NCI-H748 treated with DMSO at 0.1 percent for 48 hours (cell line): ENCODE data around the gene RHPN2.

ENCODE experiments used
- DNase-seq: peaks from one replicate; lab custom pipeline; 2025; lab: John Stamatoyannopoulos, UW

The RHPN2 gene

DNA sequence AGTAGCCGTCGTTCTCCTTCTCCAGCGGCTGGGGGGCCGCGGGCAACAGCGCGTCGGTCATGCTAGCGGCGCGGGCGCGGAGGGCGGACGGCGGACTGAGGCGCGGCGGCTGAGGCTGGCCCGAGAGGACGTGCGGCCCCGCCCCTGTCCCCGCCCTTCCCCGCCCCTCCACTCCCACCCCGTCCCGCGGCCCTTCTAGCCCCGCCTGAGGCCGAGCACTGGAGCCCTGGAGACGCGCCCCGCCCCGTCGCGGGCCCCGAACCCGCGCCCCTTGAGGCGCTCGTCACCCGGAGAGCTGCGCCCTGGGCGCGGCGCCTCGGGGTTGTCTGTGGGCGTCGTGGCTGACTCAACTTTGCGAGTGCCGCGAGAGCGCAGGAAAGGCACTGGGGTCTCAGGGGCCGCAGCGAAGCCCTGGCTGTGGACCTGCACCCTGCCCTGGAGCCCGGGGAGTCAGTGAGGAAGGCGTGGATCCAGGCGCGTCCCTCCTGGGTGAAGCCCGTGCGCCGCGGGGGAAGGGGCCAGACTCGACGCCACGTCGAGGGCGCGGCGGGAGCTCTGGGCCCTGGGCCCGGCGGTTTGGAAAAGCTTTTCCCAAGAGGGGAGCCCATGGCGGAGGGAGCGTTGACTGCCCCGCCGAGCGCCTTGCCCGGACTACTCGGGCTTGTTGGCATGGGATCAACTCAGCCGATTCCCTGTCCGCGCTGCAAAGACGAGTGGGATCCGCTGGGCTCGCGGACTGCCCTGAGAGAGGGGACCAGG is at the start of gene RHPN2:
TSS of gene RHPN2 (minus strand) at position 97 of the 759 bp plus-strand sequence. CDS start at position 61, 36 bp downstream.
- DNase-seq: peak; percentile 49

DNA sequence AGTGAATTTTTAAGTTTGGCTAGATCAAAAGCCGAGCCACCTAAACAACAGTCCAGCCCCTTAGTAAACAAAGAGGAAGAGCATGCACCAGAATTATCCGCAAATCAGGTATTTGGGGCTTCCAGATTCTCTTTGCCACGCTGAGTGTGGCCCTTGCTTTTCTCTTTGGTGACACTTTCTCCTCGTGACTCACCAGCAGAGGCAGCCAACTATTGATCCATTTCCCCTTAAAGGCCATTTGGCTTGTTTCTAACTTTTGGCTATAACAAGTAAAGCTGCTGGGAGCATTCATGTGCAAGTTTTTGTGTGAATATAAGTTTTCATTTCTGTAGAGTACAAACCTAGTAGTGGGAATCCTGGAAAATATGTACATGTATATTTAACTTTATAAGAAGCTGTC is 49.6 kb upstream of the RHPN2 start:
- no peak for DNase-seq

DNA sequence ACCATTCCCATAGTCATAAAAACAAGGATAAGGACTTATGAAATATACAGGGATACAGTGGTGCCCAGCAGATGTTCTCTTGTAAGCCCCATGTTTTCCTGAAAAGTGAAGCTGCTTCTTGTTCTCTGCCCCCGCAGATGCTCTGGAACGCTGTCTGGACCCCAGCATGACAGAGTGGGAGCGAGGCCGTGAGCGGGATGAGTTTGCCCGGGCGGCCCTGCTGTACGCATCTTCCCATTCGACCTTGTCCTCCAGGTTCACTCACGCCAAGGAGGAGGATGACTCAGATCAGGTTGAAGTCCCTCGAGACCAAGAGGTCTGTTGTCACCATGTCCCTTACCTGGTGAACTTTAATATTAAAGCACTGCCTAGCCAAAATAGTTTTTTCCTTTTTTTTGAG is 46.9 kb upstream of the RHPN2 start:
- DNase-seq: no peak

DNA sequence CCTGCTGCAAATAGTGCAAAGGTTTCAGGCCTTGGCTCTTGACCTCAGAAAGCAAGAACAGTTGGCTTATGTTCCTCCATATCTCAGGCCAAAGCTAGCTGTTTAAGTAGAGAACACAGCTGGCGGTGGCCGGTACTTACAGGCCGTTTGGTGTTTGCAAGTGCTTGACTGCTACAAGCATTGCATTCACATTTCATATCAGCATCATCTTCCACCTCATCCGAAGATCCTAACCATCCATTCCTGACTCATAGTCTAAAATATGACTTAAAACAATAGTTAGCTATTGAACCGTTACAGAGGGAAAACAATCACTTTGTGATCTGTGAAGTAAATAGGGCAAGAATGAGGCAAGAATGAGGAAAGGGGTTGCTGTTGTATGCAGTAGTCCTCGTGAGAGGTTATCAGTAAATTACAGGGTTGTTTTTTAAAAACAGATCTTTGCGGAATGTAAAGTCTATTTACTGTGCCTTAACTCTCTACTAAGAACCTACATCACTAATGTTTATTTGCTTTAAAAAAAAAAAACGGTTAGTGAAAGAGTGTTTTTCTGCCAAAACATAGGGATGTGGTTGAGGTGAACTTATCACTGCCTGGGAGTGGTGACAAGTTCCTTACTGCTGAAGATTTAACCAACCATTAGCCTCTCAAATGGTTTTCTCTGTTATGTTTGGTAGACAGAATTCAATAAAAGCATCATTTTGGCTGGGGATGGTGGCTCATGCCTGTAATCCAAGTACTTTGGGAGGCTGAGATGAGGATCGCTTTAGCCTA is 45.6 kb upstream of the RHPN2 start:
- DNase-seq: no peak

DNA sequence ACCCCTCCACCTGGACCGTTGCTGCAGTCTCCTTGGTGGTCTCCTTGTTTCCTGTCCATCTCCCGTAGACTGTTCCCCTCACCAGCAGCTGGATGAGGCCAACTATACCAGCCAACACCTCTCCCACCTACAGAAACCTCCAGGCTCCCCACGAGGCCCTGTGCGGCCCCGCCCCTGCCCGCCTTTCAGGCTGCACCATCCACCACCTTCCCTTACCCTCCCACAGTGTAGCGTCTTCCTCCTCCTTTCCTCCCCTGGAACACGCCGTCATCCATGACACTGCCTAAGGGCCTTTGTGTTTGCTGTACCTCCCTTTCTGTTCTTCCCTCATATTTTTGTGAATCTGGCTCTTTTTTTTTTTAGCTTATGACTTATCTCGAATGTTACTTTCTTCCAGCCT is 43.5 kb upstream of the RHPN2 start:
- no peak for DNase-seq

DNA sequence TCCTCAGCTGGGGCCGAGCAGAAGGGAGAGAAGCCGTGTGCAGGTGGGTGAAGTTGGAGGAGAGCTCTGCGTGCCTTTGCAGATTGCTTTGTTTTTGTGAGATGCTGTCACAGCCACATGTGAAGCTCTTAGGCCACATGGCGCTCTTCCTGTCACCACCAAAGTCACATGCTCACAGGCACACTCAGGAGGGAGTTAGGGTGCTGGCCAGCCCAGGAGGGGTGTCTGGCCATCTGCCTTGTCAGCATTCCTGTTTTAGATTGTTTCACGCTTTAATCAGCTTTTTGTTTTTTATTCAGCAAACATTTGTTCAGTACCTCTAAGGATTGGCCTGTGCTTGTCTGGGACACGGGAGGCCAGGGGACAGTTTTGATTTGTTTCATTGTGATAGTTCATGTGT is 38.2 kb upstream of the RHPN2 start:
- no peak for DNase-seq

DNA sequence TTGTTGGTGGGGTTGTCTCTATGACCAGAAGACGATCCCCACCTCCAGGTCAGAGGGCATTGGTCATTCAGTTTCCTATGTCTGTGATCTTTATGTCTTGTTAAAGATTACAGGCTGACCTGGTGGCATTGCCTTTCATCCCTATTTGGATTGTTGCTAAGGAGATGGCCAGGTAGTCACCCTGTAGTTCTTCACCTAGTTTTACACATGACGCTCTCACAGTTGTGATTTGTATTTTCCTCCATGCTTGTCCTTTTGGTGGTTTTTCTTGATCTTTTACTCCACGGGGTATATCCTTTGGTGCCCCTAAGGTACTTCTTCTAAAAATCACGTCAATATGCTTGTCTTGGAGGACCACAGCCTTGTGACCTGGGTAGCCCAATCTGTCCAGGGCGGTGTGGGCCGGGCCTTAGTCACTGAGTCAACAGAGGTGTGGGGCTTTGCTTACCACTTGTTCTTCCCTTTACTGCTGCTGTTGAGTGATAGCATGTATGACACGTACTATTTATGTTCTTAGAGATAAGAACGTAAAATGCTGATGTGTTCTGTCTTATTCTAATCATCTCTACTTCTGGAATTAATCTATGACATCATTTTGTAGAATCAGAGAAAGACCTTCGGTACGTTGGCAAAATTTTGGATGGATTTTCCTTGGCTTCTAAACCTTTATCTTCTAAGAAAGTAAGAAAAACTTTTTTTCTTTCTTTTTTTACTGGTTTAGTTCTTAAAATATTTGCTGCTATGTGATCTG is 36.4 kb upstream of the RHPN2 start:
- no peak for DNase-seq

DNA sequence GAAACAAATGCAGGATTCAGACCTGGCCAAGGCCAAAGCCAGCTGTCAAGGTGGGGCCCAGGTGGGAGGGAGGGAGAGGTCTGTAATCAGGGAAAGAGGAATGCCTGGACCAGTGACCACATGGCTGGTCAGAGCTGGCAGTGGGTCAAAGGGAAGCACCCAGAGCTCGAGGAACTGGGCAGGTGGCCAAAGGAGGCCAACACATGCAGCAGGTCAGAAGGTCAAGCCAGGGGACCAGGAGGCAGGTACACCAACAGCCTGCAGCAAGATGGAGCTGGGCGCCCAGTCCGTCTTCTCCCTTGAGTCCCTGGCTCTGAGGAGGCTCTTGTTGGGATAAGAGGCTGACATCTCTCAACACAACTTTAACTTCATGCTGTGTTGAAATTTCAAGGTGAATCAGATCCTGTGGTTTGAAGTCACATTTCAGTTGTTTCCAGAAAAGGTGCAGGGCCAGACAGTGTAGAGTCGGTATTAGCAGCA is 33.4 kb upstream of the RHPN2 start:
- DNase-seq: no peak

DNA sequence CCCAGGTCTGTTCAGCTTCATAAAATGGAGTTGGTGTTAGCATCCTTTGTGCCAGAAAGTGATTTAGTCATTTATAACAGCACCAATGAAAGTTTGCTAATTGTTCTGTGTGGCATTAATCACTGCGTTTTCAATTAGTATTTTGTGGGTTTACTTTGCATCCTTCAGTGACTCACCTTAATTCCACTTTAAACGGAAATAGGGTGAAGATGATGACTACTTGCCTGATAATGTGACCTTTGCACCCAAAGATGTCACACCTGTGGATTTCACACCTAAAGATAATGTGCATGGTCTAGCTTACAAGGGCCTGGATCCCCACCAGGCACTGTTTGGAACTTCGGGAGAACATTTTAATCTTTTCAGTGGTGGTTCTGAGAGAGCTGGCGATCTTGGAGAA is 31.3 kb upstream of the RHPN2 start:
- no peak for DNase-seq

DNA sequence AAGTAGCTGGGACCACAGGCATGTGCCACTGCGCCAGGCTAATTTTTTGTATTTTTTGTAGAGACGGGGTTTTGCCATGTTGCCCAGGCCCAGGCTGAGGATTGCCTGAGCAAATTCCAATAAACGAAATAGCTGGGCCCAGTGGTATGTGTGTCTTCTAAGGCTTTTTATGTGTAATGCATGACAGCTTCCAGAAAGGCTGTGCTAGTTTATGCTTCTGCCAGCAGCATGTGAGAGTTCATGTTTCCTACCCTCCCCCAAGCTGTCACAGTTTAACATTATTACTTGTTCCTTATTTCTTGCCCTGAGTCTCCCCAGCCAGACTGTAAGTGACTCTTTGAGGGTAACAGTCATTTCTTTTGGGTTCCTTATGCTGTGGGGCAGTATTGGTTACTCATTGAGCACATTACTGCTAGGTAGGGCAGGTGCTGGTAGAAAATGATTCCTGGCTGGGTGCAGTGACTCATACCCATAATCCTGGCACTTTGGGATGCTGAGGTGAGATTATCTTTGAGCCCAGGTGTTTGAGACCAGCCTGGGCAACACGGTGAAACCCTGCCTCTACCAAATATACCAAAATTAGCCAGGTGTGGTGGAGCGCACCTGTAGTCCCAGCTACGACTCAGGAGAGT is 29.9 kb upstream of the RHPN2 start:
- no peak for DNase-seq

DNA sequence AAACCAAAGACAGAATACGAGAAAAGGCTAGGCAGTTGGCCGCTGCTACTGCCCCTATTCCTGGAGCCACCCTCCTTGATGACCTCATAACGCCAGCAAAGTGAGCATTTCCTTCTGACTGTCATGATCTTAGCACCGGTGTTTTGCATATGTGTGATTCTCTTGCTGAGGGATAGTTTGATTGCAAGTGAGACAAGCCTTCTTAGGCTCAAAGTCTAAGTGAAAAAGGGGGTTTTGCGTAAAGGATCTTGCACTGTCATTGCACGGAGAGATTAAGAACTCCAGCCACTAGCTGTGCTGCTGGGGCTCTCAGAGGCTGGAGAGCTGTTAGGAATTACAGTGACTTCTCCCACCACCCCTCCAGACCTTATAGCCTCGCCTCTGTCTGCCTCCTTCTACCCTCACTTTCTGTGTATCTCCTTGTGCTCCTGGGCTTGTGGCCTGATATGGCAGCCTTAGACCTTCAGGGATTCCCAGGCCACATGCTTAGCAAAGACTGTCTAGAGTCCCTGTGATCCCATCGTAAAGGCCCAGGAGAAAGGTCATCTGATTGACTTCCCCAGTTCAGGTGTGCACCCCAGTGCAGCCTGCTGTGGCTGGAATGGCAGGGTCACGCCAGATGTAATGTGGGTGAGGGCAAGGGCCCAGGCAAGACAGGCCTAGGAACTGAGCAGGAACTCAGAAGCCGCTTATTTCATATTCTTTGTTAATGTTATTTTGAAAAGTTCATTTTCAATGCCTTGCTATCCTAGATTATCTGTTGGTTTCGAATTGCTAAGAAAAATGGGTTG is 28.9 kb upstream of the RHPN2 start:
- no peak for DNase-seq

DNA sequence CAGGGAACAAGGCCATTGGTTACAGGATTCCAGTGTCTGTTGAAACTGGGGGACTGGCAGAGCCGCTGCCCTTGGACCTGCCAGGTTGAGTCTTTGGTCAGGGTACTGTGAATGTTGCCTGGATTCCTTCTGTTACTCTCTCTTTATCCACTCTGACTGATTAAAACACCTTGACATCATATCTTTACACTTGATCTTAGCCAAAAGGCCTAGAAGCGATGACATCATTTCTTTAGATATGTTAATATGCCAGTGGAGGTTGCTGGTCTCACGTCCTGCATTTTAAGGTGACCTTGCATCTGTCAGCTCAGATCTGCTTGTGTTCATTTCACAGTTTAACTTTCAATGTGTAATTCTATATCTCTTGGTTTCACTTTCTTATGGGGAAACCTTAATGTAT is 25.5 kb upstream of the RHPN2 start:
- DNase-seq: no peak

DNA sequence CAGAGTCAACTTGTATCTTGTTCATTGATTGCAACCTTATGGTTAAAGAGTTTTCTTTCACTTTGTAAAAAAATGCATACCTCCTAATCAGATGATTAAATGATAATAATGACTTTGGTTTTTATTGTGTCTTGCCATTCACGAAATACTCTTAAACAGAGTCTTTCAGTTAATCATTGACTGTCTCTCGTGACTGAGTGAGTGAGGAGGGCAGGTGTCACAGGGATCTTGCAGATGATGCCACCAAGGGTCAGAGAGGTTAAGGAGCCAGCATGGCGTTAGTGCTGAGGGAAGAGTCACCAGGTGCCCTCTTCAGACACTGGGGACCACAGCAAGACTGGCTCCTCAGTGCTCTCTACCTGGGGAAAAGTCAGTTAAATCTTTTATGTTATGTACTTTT is 24.3 kb upstream of the RHPN2 start:
- no peak for DNase-seq

DNA sequence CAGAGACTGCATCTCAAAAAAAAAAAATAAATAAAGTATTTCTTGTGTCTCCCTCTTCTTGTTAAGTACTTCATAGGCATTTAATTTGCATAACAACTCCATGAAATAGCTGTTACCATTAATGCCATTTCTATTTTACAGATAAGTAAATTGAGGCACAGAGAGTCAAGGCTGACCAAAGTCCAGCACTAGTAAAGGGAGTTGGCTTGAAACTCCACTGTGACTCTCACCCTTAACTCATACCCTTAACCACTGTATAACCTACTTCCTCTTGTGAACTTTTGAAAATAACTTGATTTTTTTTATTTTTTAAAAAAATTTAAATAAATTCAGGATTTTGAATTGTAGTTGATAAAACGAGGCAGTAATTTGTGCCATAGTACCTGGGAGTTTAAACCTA is 22.3 kb upstream of the RHPN2 start:
- DNase-seq: no peak

DNA sequence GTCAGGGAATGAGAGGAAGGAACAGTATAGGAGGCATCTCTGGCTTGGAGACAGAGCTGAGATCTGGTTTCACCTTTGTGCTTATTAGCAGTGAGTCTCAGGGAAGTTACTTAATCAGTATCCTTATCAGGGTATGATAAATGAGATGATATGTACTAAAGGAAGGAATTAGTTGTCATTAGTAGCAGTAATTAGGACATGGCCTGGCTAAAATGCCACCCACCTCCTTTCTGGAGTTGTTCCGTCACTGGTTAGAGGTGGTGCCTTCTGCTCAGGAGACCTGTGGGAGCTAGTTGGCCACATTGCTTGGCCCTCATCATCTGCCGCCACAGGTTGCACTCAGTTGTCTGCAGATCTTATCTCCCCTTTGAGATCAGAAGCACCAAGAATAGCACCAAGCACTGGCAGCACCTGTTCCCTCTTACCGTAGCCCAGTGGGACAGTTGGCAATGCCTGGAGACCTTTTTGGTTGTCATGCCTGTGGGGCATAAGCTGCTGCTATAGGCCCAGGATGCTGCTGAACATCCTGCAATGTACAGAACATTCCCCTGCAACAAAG is 21.0 kb upstream of the RHPN2 start:
- DNase-seq: no peak

DNA sequence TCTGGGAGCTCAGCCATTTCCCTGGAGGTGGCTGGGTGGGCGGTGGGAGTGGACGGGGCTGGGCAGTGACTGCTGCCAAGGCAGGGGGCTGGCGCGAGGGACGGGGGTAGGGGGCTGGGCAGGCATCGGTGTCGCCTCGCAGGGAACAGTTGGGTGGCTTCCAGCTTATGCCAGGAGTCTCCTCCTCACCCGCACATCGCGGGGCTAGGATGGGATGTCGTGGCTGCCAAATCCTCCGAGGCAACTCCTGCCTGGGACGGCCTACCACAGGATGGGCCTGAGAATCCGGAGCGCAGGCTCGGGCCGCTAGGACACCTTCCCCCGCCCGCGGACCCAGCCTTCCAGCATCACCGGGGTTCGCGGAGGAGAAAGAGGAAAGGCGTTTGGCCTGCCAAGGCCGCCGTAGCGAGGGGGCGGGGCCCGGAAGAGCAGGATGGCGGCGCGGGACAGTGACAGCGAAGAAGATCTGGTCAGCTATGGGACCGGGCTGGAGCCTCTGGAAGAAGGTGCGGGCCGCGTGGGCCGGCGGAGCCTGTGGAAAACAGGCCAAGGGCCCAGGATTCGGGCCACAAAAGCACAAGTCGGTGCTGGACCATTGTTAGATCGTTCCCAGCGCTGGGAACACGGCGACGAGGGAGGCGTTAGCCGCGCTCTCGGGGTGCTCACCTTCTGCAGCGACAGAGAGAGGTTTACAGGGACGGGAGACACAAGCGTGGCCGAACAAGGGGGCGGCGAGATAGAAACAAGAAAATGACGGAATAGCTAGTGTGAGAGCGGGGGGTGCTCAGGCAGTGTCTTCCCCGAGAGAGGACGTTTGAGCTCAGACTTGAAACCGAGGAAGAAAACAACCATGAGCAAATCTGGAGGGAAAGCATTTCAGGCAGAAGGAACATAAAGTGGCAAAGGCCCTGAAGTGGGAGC is 16.3 kb upstream of the RHPN2 start, which contains the start of gene GPATCH1:
TSS of gene GPATCH1 (plus strand) at position 421 of the 921 bp plus-strand sequence. CDS start at position 434, 13 bp downstream.
- peak; percentile 73 for DNase-seq

DNA sequence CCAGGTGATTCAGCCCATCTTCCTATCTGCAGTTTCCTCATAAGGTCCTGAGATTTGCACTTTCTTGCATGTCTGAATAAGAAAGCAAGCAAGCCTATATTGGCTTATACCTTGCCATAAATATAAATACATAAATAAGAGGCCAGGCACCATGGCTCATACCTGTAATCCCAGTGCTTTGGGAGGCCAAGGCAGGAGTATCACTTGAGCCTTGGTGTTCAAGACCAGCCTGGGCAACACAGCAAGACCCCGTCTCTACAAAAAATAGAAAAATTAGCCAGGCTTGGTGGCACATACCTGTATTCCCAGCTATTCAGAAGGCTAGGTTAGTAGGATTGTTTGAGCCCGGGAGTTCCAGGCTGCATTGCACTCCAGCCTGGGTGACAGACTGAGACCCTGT is 10.8 kb upstream of the RHPN2 start:
- DNase-seq: no peak

DNA sequence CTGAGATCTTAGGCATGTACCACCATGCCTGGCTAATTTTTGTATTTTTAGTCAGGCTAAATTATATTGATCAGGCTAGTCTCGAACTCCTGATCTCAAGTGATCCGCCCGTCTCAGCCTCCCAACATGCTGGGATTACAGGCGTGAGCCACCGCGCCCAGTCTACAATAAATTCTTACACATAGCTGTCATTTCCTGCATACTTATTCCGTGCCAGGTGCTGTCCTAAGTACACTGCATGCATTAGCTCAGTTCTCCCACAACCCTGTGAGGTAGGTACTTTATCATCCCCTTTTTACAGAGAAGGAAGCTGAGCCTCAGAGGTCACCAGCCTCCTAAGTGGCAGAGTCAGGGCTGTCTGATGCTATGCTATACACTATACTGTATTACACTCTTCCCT is 7.2 kb upstream of the RHPN2 start:
- DNase-seq: no peak

DNA sequence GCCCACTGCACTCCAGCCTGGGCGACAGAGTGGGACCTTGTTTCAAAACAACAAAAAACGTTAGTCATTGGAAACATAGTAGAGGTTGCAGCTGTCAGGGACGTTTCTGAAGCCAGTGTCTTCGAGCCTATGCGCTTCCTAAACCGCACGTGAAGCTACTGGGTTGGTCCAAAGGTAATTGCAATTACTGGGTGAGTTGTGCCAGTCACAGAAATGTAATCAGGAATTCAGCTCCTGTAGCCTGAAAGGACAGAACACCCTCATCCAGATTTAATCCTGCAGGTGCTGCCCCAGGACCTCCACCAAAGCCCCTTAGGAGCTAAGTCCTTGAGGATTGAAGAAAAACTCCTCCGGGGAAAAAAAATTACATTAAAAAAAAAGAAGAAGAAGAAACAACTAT is 2.4 kb upstream of the RHPN2 start:
- no peak for DNase-seq

DNA sequence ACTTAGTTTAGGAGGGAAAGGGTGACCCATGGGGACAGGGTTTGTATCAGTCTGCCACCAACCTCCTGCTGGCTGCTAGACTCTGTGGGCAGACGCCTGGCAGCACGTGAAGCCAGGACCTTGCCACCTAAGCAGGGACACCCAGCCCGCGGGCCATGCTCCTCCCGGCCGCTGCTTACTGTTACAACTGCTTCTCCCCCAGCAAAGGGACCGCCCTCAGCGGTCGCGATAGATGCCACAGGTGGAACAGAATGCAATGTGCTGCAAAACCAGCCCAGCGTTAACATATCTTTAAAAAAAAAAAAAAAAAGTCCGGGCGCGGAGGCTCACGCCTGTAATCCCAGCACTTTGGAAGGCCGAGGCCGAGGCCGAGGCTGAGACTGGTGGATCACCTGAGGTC is 1.9 kb upstream of the RHPN2 start:
- no peak for DNase-seq
